Coronary artery (tissue), 2 donors: ENCODE results near the gene NSD1.
"Not testable (repeated sequence)": the region's sequence is repeated elsewhere in the genome, so short reads cannot be mapped to it uniquely, and the experiment has no call there.

Source experiments
- DNase-seq: peaks from one replicate; pipeline ENCODE4 v3.0.0-alpha.2; 2017; ENCODE audit warnings: low spot score
- H3K27ac ChIP-seq, 2 donors: fragments of 200-600 bp; sonication (generic); one replicate each; pipeline ENCODE4 v1.5.1; 2016 to 2019
- H3K4me3 ChIP-seq: fragments of 200-600 bp; sonication (generic); 2 replicates; pipeline ENCODE4 v1.5.1; 2016; ENCODE audit warnings: mild to moderate bottlenecking, moderate library complexity
- TF ChIP-seq, protein P1 (sequence below): fragments of 200-600 bp; sonication (generic); IDR thresholded peaks from one replicate; pipeline ENCODE4 v1.5.1; 2019; ENCODE audit warnings: antibody characterized with exemption

The NSD1 gene

GRCh38 chr5:177163500-177163899 is 29.9 kb downstream of the NSD1 start:
- Histone ChIP-seq H3K27ac (no peak overlapping the region), H3K4me3 (no peak overlapping the region)
- no peak for DNase-seq
- TF ChIP-seq, protein P1, sequence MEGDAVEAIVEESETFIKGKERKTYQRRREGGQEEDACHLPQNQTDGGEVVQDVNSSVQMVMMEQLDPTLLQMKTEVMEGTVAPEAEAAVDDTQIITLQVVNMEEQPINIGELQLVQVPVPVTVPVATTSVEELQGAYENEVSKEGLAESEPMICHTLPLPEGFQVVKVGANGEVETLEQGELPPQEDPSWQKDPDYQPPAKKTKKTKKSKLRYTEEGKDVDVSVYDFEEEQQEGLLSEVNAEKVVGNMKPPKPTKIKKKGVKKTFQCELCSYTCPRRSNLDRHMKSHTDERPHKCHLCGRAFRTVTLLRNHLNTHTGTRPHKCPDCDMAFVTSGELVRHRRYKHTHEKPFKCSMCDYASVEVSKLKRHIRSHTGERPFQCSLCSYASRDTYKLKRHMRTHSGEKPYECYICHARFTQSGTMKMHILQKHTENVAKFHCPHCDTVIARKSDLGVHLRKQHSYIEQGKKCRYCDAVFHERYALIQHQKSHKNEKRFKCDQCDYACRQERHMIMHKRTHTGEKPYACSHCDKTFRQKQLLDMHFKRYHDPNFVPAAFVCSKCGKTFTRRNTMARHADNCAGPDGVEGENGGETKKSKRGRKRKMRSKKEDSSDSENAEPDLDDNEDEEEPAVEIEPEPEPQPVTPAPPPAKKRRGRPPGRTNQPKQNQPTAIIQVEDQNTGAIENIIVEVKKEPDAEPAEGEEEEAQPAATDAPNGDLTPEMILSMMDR, result no peak

- DNase-seq, result no peak
- TF ChIP-seq, protein P1, result no peak
- H3K27ac ChIP-seq, result no peak overlapping the region
- H3K4me3 ChIP-seq, result no peak overlapping the region
These were observed 35.7 kb downstream of the NSD1 start for GRCh38 chr5:177169271-177169670.

- TF ChIP-seq, protein P1, result no peak
These were observed 38.4 kb downstream of the NSD1 start for GRCh38 chr5:177171961-177172360.

GRCh38 chr5:177175336-177175735 is 41.8 kb downstream of the NSD1 start:
- H3K27ac ChIP-seq, result no peak overlapping the region
- TF ChIP-seq, protein P1, result no peak
- DNase-seq, result no peak
- no peak overlapping the region for H3K4me3 ChIP-seq

More at GRCh38 chr5:177171961-177172360, 38.4 kb downstream of the NSD1 start:
- H3K4me3 ChIP-seq, result no peak overlapping the region
- DNase-seq, result no peak
- H3K27ac ChIP-seq, result no peak overlapping the region

- TF ChIP-seq, protein P1, result no peak
- H3K4me3 ChIP-seq, result no peak overlapping the region
- no peak for DNase-seq
- no peak overlapping the region for H3K27ac ChIP-seq
These were observed 42.7 kb downstream of the NSD1 start for GRCh38 chr5:177176175-177176711.

DNA sequence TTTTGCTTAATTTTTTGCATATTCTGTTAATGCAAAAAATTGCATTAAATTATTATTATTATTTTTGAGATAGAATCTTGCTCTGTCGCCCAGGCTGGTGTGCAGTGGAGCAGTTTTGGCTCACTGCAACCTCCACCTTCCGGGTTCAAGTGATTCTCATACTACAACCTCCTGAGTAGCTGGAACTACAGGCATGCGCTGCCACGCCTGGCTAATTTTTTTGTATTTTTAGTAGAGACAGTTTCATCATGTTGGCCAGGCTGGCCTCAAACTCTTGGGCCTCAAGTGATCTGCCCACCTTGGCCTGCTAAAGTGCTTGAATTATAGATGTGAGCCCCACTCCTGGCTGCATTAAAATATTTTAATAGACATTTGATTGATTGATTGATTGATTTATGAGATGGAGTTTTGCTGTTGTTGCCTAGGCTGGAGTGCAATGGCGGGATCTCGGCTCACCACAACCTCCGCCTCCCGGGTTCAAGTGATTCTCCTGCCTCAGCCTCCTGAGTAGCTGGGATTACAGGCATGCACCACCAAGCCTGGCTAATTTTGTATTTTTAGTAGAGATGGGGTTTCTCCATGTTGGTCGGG is 44.4 kb downstream of the NSD1 start:
- not testable (repeated sequence) for H3K27ac ChIP-seq, DNase-seq, H3K4me3 ChIP-seq

DNA sequence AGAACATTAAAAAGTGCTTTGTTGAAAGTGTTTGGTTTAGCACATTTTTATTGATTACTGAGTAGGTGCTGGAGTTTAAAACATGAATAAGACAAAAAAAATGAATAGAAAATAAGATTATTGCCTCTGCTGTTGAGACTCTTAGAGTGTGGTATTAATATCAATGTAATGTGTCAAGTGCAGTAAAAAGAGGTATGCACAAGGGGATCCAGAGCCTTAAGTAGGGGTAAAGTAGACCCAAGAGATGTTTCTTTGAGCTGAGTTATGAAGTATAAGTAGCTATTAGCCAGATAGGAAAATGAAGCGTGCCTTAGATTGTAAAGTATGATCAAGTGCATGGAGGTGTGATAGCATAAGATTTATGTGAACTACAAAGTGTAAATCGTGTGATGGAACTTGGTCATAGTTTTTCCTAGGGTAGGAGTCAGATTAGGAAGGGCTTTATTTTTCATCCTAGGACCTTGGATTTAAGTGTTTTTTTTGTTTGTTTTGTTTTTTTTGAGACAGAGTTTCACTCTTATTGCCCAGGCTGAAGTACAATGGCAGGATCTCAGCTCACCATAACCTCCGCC is 45.2 kb downstream of the NSD1 start:
- TF ChIP-seq, protein P1, result no peak
- no peak for DNase-seq
- H3K4me3 ChIP-seq, result no peak overlapping the region
- H3K27ac ChIP-seq, result no peak overlapping the region
